ENCODE data around the gene LRRN2. TPM values are rescaled to one million over a fixed set of nuclear protein-coding genes. Genes with fewer than 3 reads are reported as not detected.

Gene LRRN2
- total and polyA plus RNA-seq, 2 experiments from 2014 or later: 0.74 to 2.6 TPM

GRCh38 chr1:204612326-204612725, 73.2 kb downstream of the LRRN2 start (continued):
- TF ChIP-seq CTCF (conservative IDR thresholded peaks at IDR 0.05; ENCODE audit: low read depth in 2 of 2): no peak
- no peak for TF ChIP-seq NANOG (IDR thresholded peaks at IDR 0.05; ENCODE audit: borderline replicate concordance)
- TF ChIP-seq CREB1 (CRISPR knock-in tag; IDR thresholded peaks at IDR 0.05; ENCODE audit: low read depth): no peak

- no peaks in the 10 kb centered on the region for H3K27me3 ChIP-seq (ENCODE audit: insufficient read depth)
- no peaks in the 10 kb centered on the region for H3K27me3 Mint-ChIP-seq (ENCODE audit: insufficient read depth, low read depth, poor library complexity)
- no peaks in the 10 kb centered on the region; the same call in 2 of the 3 replicates for H3K4me1 Mint-ChIP-seq
- H4K20me1 ChIP-seq (replicated peaks; ENCODE audit: insufficient read depth): no peaks in the 10 kb centered on the region
- no peaks in the 10 kb centered on the region for H3K4me1 ChIP-seq (ENCODE audit: insufficient read depth)
- no peak overlapping the region for H3K4me3 ChIP-seq
- H3K27ac Mint-ChIP-seq: no peak overlapping the region
- no peak for DNase-seq (ENCODE audit: low spot score)
- H3K4me2 ChIP-seq: no peak overlapping the region
- no peaks in the 10 kb centered on the region for H3K36me3 Mint-ChIP-seq (ENCODE audit: low read depth)
- H2AFZ ChIP-seq: no peak overlapping the region
- ATAC-seq: no peak
- H3K9me3 Mint-ChIP-seq: no peaks in the 10 kb centered on the region
- no peak overlapping the region for H3K4me3 Mint-ChIP-seq
- H3K36me3 ChIP-seq (ENCODE audit: insufficient read depth): no peaks in the 10 kb centered on the region
- H3K9me2 ChIP-seq (ENCODE audit: insufficient read depth): 0 out of 2 replicates have a peak, but pooled peaks cover 10% of the 10 kb centered on the region
- no peak overlapping the region for H3K27ac ChIP-seq (ENCODE audit: low read depth)
- no peaks in the 10 kb centered on the region for H3F3A ChIP-seq (replicated peaks; ENCODE audit: low read depth)
- no peaks in the 10 kb centered on the region for H3K79me2 ChIP-seq (replicated peaks; ENCODE audit: insufficient read depth)
- TF ChIP-seq STAT1 (IDR thresholded peaks at IDR 0.05; ENCODE audit: unreplicated experiment) (no peak), NANOG (IDR thresholded peaks at IDR 0.05; ENCODE audit: borderline replicate concordance) (no peak), JUNB (IDR thresholded peaks at IDR 0.05; ENCODE audit: unreplicated experiment) (no peak), POLR2AphosphoS5 (IDR thresholded peaks at IDR 0.05; ENCODE audit: low read depth) (no peak), CTCF (conservative IDR thresholded peaks at IDR 0.05; ENCODE audit: low read depth in 2 of 2) (no peak), EZH2 (IDR thresholded peaks at IDR 0.05; ENCODE audit: low read depth, unreplicated experiment) (no peak), ZNF331 (CRISPR knock-in tag; IDR thresholded peaks at IDR 0.05; ENCODE audit: low read depth) (no peak), CREB1 (CRISPR knock-in tag; IDR thresholded peaks at IDR 0.05; ENCODE audit: low read depth) (no peak), ZNF462 (CRISPR knock-in tag; IDR thresholded peaks at IDR 0.05) (no peak), ETS1 (IDR thresholded peaks at IDR 0.05) (no peak), EZH2phosphoT487 (IDR thresholded peaks at IDR 0.05; ENCODE audit: unreplicated experiment) (no peak), ZNF114 (CRISPR knock-in tag; IDR thresholded peaks at IDR 0.05) (no peak)
Measured at GRCh38 chr1:204611036-204611435, 74.5 kb downstream of the LRRN2 start.

Measured in GM23338 (cell line).